OCI-LY3 (cell line): ENCODE data around the gene ZNF579.

ENCODE experiments used
- CTCF ChIP-seq: fragments of 200-600, 300-600 bp; sonication (generic); IDR thresholded peaks from 2 replicates; pipeline ENCODE4 v1.5.1; 2014; ENCODE audit warnings: antibody characterized with exemption, low read length, low read depth
- EZH2phosphoT487 ChIP-seq: fragments of 200-600 bp; shearing (Covaris generic); IDR thresholded peaks from 2 replicates; pipeline ENCODE4 v1.6.1; 2018; ENCODE audit warnings: antibody characterized with exemption, mixed run types, low read depth

- TF ChIP-seq CTCF = no peak
- TF ChIP-seq EZH2phosphoT487 = no peak
These were observed 24.6 kb upstream of the ZNF579 start for GRCh38 chr19:55605207-55605636.
